ENCODE results near the gene TBC1D21. TPM values are rescaled to one million over a fixed set of nuclear protein-coding genes. Genes with fewer than 3 reads are reported as not detected.

Gene TBC1D21
- total RNA-seq, 2 experiments from 2014 or later, result not detected

Other genes starting within 250 kb of the TBC1D21 start
- 10 to 100 TPM in 1 of 2 experiments, 1 to 10 TPM in 1; 9.3 to 13.5 TPM for gene NPTN, start 240.2 kb upstream of the TBC1D21 start, total RNA-seq
- gene CD276, start 189.2 kb upstream of the TBC1D21 start, total RNA-seq, result not detected
- gene INSYN1, start 120.2 kb upstream of the TBC1D21 start, total RNA-seq, result not detected
- 1 to 10 TPM; 3.0 to 3.5 TPM for gene LOXL1, start 52.9 kb downstream of the TBC1D21 start, total RNA-seq
- gene STOML1, start 118.7 kb downstream of the TBC1D21 start, total RNA-seq, result 1 to 10 TPM; 4.6 to 5.3 TPM
- 10 to 100 TPM; 39.2 to 42.9 TPM for gene PML, start 121.2 kb downstream of the TBC1D21 start, total RNA-seq
- under 1 TPM; 0.16 to 0.42 TPM for gene GOLGA6A, start 209.0 kb downstream of the TBC1D21 start, total RNA-seq

All from CD4-positive, alpha-beta T cell (primary cell).